ENCODE data around the gene ZNF76. TPM values are rescaled to one million over a fixed set of nuclear protein-coding genes. Genes with fewer than 3 reads are reported as not detected.
A peak's percentile ranks its signal among the peaks of the same experiment; 100 is the strongest.

ZNF76 gene
- total and polyA plus RNA-seq, 2 donors (not counting 1 experiment from before 2014, with no cell fraction given), result 96.9 to 145 TPM

- Histone ChIP-seq H3K9me3 (ENCODE audit: control extremely low read depth in 1 of 3, control insufficient read depth in 2 of 3, insufficient read depth in 1 of 3, low read length in 2 of 3) (no peaks in the 10 kb centered on the region), H3K4me3 (ENCODE audit: control extremely low read depth in 1 of 5, extremely low read depth in 1 of 5, insufficient read depth in 1 of 5, low read depth in 2 of 5, low read length in 4 of 5) (no peak overlapping the region), H3K9ac (ENCODE audit: low read length) (no peak overlapping the region), H2AFZ (ENCODE audit: insufficient read depth, low read depth, low read length, poor library complexity, severe bottlenecking) (no peak overlapping the region), H4K20me1 (ENCODE audit: control insufficient read depth, insufficient read depth, low read length, poor library complexity, severe bottlenecking) (no peaks in the 10 kb centered on the region), H3K79me2 (ENCODE audit: control insufficient read depth, insufficient read depth, low read length) (peaks cover 8% of the 10 kb centered on the region), H3K4me2 (replicated peaks; ENCODE audit: low read depth, low read length, poor library complexity, severe bottlenecking) (no peak overlapping the region), H3K27ac (ENCODE audit: low read length in 2 of 2) (no peak overlapping the region), H3K4me1 (ENCODE audit: control insufficient read depth in 2 of 2, insufficient read depth in 2 of 2, low read length in 2 of 2) (no peaks in the 10 kb centered on the region), H3K27me3 (replicated peaks in 1 of 4; ENCODE audit: control extremely low read depth in 1 of 4, control insufficient read depth in 3 of 4, insufficient read depth in 4 of 4, low read length in 3 of 4) (no peaks in the 10 kb centered on the region), H3K36me3 (replicated peaks in 1 of 2; ENCODE audit: control extremely low read depth in 1 of 2, control insufficient read depth in 1 of 2, extremely low read depth in 1 of 2, insufficient read depth in 2 of 2, low read length in 1 of 2) (peaks cover 0 to 8% of the 10 kb centered on the region in 2 experiments)
- no peak overlapping the region for H3K4me3 Mint-ChIP-seq
- no peaks in the 10 kb centered on the region for H3K4me1 Mint-ChIP-seq
- H3K9me3 Mint-ChIP-seq (ENCODE audit: insufficient read depth), result no peaks in the 10 kb centered on the region
- DNase-seq (peak; percentile 73), ATAC-seq (ENCODE audit: low read depth) (peak; percentile 82)
- H3K27me3 Mint-ChIP-seq, result no peaks in the 10 kb centered on the region
- ChIA-PET POLR2A (no interaction called here), CTCF (interaction anchor here (0.5 to 4.3 kb wide), 25 partner anchors 9 to 1659 kb away, joined by 3 to 30 read pairs (median 4); partner anchors contain the start of gene ZNF76)
- intact Hi-C loops (cut with micrococcal nuclease), result loop anchor here (2.0 kb wide), 2 partner anchors 100 to 254 kb away; partner anchors contain the start of gene TCP11
- TF ChIP-seq EZH2 (IDR thresholded peaks at IDR 0.05; ENCODE audit: borderline replicate concordance, insufficient read depth, low read depth, low read length, poor library complexity, severe bottlenecking) (no peak), CTCF (IDR thresholded peaks at IDR 0.05) (peak; percentile 100)
- 61% methylated on average over 12 of the region's 12 CpGs for WGBS (ENCODE audit: insufficient coverage)
- no peak overlapping the region for H3K27ac Mint-ChIP-seq
Observed at GRCh38 chr6:35240838-35241801, 18.4 kb upstream of the ZNF76 start.

GRCh38 chr6:35242486-35242885 lies 17.0 kb upstream of the ZNF76 start:
- Histone ChIP-seq H2AFZ (ENCODE audit: insufficient read depth, low read depth, low read length, poor library complexity, severe bottlenecking) (no peak overlapping the region), H3K4me1 (ENCODE audit: control insufficient read depth in 2 of 2, insufficient read depth in 2 of 2, low read length in 2 of 2) (no peaks in the 10 kb centered on the region), H4K20me1 (ENCODE audit: control insufficient read depth, insufficient read depth, low read length, poor library complexity, severe bottlenecking) (no peaks in the 10 kb centered on the region), H3K9me3 (ENCODE audit: control extremely low read depth in 1 of 3, control insufficient read depth in 2 of 3, insufficient read depth in 1 of 3, low read length in 2 of 3) (no peaks in the 10 kb centered on the region), H3K4me3 (ENCODE audit: control extremely low read depth in 1 of 5, extremely low read depth in 1 of 5, insufficient read depth in 1 of 5, low read depth in 2 of 5, low read length in 4 of 5) (no peak overlapping the region), H3K36me3 (replicated peaks in 1 of 2; ENCODE audit: control extremely low read depth in 1 of 2, control insufficient read depth in 1 of 2, extremely low read depth in 1 of 2, insufficient read depth in 2 of 2, low read length in 1 of 2) (peaks cover 0 to 8% of the 10 kb centered on the region in 2 experiments), H3K27ac (ENCODE audit: low read length in 2 of 2) (no peak overlapping the region), H3K27me3 (replicated peaks in 1 of 4; ENCODE audit: control extremely low read depth in 1 of 4, control insufficient read depth in 3 of 4, insufficient read depth in 4 of 4, low read length in 3 of 4) (no peaks in the 10 kb centered on the region), H3K4me2 (replicated peaks; ENCODE audit: low read depth, low read length, poor library complexity, severe bottlenecking) (no peak overlapping the region), H3K79me2 (ENCODE audit: control insufficient read depth, insufficient read depth, low read length) (peaks cover 8% of the 10 kb centered on the region), H3K9ac (ENCODE audit: low read length) (no peak overlapping the region)
- Mint-ChIP-seq H3K9me3 (ENCODE audit: insufficient read depth) (no peaks in the 10 kb centered on the region), H3K4me3 (no peak overlapping the region), H3K27me3 (no peaks in the 10 kb centered on the region), H3K4me1 (no peaks in the 10 kb centered on the region), H3K27ac (no peak overlapping the region)
- TF ChIP-seq EZH2 (IDR thresholded peaks at IDR 0.05; ENCODE audit: borderline replicate concordance, insufficient read depth, low read depth, low read length, poor library complexity, severe bottlenecking) (no peak), CTCF (IDR thresholded peaks at IDR 0.05) (no peak)
- no peak for ATAC-seq (ENCODE audit: low read depth)
- ChIA-PET CTCF (interaction anchor here (2.7 to 4.3 kb wide), 6 partner anchors 8 to 783 kb away, joined by 12 to 29 read pairs (median 14); no protein-coding TSS in a partner anchor), POLR2A (no interaction called here)
- DNase-seq, result no peak
- 100% methylated on average over 1 of the region's 5 CpGs for WGBS (ENCODE audit: insufficient coverage)
- intact Hi-C loops (cut with micrococcal nuclease), result no loop called here

Data from B cell (primary cell).